Stimulated activated naive B cell treated with anti-CD40 and anti-IgM and Interleukin-4, amounts not matched to agents 10 μg/mL and 1 μg/mL and 100 μg/mL, for 72 hours (primary cell): ENCODE data around the gene FCN1.
A peak's percentile ranks its signal among the peaks of the same experiment; 100 is the strongest.

Experiments used
- ATAC-seq, 2 donors: fragments of 150-1000 bp; cut with Tn5 transposase; replicated peaks; 2 replicates each; pipeline ENCODE4 v1.10.0; 2021; ENCODE audit warnings: moderate library complexity in 1 of 2
- DNase-seq: peaks from one replicate; pipeline ENCODE4 v3.0.0; 2021
- H3K27ac Mint-ChIP-seq: one replicate; pipeline ENCODE4 v1.8.0; 2022; ENCODE audit warnings: mild to moderate bottlenecking, mixed read lengths
- H3K27me3 Mint-ChIP-seq, 2 donors: one replicate each; pipeline ENCODE4 v1.8.0; 2022; ENCODE audit warnings: mixed read lengths in 2 of 2
- H3K36me3 Mint-ChIP-seq, 2 donors: one replicate each; pipeline ENCODE4 v1.8.0; 2022; ENCODE audit warnings: mixed read lengths in 2 of 2, mild to moderate bottlenecking in 1 of 2
- H3K4me1 Mint-ChIP-seq, 2 donors: one replicate each; pipeline ENCODE4 v1.8.0; 2022; ENCODE audit warnings: mixed read lengths in 2 of 2, mild to moderate bottlenecking in 1 of 2
- H3K4me3 Mint-ChIP-seq, 2 donors: one replicate each; pipeline ENCODE4 v1.8.0; 2022; ENCODE audit warnings: mild to moderate bottlenecking in 2 of 2, mixed read lengths in 2 of 2, moderate library complexity in 1 of 2
- H3K9me3 Mint-ChIP-seq, 2 donors: one replicate each; pipeline ENCODE4 v1.8.0; 2022; ENCODE audit warnings: mixed read lengths in 2 of 2, mild to moderate bottlenecking in 1 of 2

The FCN1 gene

DNA sequence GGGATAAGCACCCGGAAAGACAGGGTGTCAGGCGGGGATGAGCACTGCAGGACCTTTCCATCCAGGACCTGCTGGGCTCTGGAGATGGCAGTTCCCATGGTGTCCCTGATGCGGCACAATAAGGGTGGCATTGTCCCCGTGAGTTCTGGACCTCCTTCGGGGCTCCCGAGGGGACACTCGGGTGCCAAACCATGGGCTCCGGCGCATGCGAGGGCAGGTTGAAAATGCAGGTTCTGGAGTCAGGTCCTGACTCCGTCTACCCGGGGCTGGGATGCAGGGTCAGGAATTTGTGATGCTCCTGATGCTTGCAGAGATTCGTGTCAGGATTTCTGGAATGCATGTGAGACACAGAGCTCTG lies 36.4 kb downstream of the FCN1 start:
- peaks cover 38 to 73% of the 10 kb centered on the region in 2 donors for H3K27me3 Mint-ChIP-seq
- no peak for ATAC-seq
- H3K4me3 Mint-ChIP-seq = no peak overlapping the region

GRCh38 chr9:134880484-134881312 lies 37.0 kb downstream of the FCN1 start, which contains the start of gene FCN2:
TSS of gene FCN2 (plus strand) at chr9:134880810. CDS start at chr9:134880822, 12 bp downstream.
- DNase-seq (no peak), ATAC-seq (no peak)
- Mint-ChIP-seq H3K9me3 (no peaks in the 10 kb centered on the region), H3K27ac (no peak within 1 kb of the TSS), H3K36me3 (no peaks in the 10 kb centered on the region), H3K4me3 (no peak within 1 kb of the TSS), H3K4me1 (no peaks in the 10 kb centered on the region), H3K27me3 (peaks cover 35 to 67% of the 10 kb centered on the region in 2 donors)

More for the DNA sequence above, 36.4 kb downstream of the FCN1 start:
- Mint-ChIP-seq H3K36me3 (no peaks in the 10 kb centered on the region), H3K4me1 (no peaks in the 10 kb centered on the region), H3K27ac (no peak overlapping the region), H3K9me3 (no peaks in the 10 kb centered on the region)
- DNase-seq = no peak

DNA sequence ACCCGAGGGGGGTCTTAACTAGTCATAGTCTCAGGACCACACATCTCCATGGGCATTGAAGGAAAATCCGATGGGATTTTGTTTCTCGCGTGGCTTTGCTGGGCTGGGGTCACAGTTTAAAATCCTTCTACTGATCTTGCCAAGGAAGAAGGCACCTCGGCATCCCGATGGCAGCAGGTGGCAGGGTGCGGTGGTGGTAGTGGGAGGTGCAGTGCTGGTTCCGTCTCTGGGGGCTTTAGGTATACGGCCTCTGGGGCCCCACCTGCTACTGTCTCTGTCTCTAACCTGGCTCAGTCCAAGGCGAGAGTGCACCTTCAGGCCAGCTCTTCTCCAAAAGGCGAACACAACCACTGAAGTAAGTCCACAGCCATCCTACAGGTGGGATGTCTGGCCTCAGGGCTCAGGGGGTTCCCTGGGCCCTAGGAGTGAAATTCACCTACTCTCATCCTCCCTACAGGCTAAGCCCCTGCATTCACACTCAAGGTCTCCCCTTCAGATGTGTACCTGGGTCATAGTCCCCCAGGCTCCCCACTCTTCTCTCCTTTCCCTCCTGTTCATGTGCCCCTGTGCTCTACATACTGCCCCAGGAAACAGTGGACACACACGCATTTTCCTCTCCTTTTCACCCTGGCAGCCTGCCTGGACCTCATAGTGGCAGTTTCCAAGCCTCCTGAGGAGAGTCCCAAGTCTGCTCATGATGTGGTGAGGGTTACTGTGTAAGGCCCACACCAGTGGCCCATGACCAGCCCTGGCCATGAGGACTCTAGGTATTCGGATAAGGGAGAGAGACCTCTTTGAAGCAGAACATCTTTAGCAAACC lies 37.8 kb downstream of the FCN1 start:
- DNase-seq = no peak
- peaks cover 35 to 60% of the 10 kb centered on the region in 2 donors for H3K27me3 Mint-ChIP-seq
- no peak overlapping the region for H3K4me3 Mint-ChIP-seq
- H3K4me1 Mint-ChIP-seq = peaks cover 4% of the 10 kb centered on the region in 2 donors
- no peaks in the 10 kb centered on the region for H3K36me3 Mint-ChIP-seq
- ATAC-seq = no peak
- peaks cover 0 to 4% of the 10 kb centered on the region in 2 donors for H3K9me3 Mint-ChIP-seq
- no peak overlapping the region for H3K27ac Mint-ChIP-seq

DNA sequence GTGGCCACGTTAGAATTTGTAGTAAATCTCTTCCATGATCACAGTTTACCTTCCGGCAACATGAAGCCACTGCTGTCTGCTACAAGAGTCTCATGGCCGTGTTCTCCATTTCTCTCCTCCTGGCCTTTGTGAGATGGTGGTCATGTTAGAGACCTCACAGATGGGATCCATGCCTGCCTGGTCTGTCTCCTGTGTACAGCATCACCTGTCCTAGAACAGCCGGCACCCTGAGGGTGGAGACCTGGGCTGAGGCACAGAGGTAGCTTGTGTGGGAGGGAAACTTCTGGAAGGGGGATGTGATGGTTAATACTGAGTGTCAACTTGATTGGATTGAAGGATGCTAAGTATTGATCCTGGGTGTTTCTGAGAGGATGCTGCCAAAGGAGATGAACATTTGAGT lies 40.2 kb downstream of the FCN1 start:
- Mint-ChIP-seq H3K9me3 (peaks cover 2 to 5% of the 10 kb centered on the region in 2 donors), H3K27me3 (peaks cover 18 to 38% of the 10 kb centered on the region in 2 donors), H3K27ac (no peak overlapping the region)

GRCh38 chr9:134875371-134875770 lies 42.3 kb downstream of the FCN1 start:
- Mint-ChIP-seq H3K36me3 (peaks cover 2 to 8% of the 10 kb centered on the region in 2 donors), H3K27me3 (peaks cover 10 to 20% of the 10 kb centered on the region in 2 donors), H3K27ac (no peak overlapping the region), H3K4me3 (no peak overlapping the region), H3K4me1 (peaks cover 12 to 16% of the 10 kb centered on the region in 2 donors), H3K9me3 (peaks cover 6 to 12% of the 10 kb centered on the region in 2 donors)
- DNase-seq (no peak), ATAC-seq (no peak)

More for the DNA sequence above, 40.2 kb downstream of the FCN1 start:
- ATAC-seq (no peak), DNase-seq (no peak)
- H3K36me3 Mint-ChIP-seq = peaks cover 0 to under 1% of the 10 kb centered on the region in 2 donors
- no peak overlapping the region for H3K4me3 Mint-ChIP-seq
- H3K4me1 Mint-ChIP-seq = peaks cover 5% of the 10 kb centered on the region in 2 donors

DNA sequence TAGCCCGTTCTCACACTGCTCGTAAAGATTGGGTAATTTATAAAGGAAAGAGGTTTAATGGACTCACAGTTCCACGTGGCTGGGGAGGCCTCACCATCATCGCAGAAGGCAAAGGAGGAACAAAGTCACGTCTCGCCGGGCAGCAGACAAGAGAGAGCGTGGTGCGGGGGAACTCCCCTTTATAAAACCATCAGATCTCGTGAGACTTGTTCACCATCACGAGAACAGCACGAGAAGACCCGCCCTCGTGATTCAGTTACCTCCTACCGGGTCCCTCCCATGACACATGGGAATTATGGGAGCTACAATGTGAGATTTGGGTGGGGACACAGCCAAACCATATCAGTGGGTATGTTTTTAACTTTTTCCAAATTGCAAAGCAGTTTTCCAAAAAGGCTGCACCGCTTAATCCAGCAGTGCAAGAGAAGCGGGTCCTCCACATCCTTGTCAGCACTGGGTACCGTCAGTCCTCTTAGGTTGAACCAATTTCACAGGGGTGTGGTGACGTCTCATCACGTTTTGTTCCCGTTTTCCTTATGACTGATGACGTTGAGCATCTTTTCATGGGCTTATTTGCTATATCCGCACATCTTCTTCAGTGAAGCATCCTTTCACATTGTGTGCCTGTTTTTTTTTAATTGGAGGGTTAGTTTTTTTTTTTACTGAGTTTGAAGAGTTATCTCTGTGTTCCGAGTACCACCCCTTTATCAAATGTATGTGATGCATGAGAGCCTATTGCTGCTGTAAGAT lies 45.1 kb downstream of the FCN1 start:
- ATAC-seq = peak; percentile 63 to 79
- Mint-ChIP-seq H3K9me3 (peaks cover 10 to 12% of the 10 kb centered on the region in 2 donors), H3K4me3 (peak overlapping the region in 1 of 2 donors; percentile 18), H3K4me1 (peaks cover 27 to 30% of the 10 kb centered on the region in 2 donors), H3K27me3 (peaks cover 3 to 16% of the 10 kb centered on the region in 2 donors), H3K27ac (no peak overlapping the region), H3K36me3 (peaks cover 5 to 12% of the 10 kb centered on the region in 2 donors)
- DNase-seq = peak; percentile 31

- Mint-ChIP-seq H3K4me1 (peaks cover 27 to 30% of the 10 kb centered on the region in 2 donors), H3K9me3 (peaks cover 10 to 12% of the 10 kb centered on the region in 2 donors), H3K4me3 (no peak overlapping the region), H3K27me3 (peaks cover 0 to 8% of the 10 kb centered on the region in 2 donors), H3K27ac (no peak overlapping the region), H3K36me3 (peaks cover 5 to 12% of the 10 kb centered on the region in 2 donors)
- DNase-seq = no peak
- ATAC-seq = no peak
These were observed 45.9 kb downstream of the FCN1 start for GRCh38 chr9:134871697-134872340.

DNA sequence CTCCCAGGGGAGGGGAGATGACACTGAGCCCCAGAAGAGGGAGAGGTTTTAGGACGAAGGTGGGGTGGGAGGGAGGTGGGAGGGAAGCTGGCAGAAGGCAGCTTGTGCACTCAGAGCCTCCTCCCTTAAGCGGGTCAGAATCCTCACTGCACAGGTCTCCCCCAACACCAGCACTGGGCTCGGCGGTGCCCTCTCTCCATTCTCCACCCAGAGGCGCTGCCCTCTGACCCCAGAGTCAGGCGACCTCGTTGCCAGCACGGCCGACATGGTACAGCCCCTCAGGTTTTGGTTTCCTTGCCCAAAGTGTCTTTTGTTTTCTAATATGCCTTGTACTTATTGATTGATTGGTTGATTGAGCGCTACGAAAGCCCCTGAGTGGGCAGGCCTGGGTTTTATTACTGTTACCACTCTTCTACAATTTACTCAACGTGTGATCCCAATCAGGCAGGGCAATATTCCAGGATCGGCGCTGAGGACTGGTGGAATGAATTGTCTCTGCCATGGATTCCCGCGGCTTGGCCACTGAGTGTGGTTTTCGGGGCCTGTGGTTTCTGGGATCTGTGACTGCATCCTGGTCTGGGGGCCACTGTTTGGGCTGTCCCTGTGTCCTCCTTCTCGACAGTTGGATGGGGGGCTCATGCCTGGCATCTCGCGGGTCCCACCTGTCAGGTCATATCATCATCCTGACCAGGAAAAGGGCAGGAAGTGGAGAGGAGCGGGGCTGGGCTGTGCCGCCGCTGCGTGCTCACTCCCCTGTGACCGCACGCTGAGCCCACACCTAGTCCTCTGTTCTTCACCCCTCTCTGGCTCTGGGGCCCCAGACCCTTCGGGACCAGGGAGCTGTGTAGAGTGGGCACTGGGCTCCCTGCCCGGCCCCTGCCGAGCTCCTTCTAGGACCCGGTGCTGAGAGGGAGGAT lies 46.7 kb downstream of the FCN1 start:
- Mint-ChIP-seq H3K4me3 (no peak overlapping the region), H3K27me3 (peaks cover 0 to 6% of the 10 kb centered on the region in 2 donors), H3K27ac (peak overlapping the region; percentile 47), H3K4me1 (peaks cover 27 to 30% of the 10 kb centered on the region in 2 donors), H3K36me3 (peaks cover 5 to 12% of the 10 kb centered on the region in 2 donors), H3K9me3 (peaks cover 10 to 12% of the 10 kb centered on the region in 2 donors)
- ATAC-seq = no peak
- DNase-seq = no peak

- Mint-ChIP-seq H3K9me3 (peaks cover 10% of the 10 kb centered on the region in 2 donors), H3K4me1 (peaks cover 26 to 29% of the 10 kb centered on the region in 2 donors), H3K36me3 (peaks cover 5 to 12% of the 10 kb centered on the region in 2 donors), H3K27ac (no peak overlapping the region), H3K27me3 (peaks cover 0 to 6% of the 10 kb centered on the region in 2 donors), H3K4me3 (no peak overlapping the region)
- ATAC-seq = no peak
- DNase-seq = no peak
These were observed 47.4 kb downstream of the FCN1 start for GRCh38 chr9:134870301-134870694.

DNA sequence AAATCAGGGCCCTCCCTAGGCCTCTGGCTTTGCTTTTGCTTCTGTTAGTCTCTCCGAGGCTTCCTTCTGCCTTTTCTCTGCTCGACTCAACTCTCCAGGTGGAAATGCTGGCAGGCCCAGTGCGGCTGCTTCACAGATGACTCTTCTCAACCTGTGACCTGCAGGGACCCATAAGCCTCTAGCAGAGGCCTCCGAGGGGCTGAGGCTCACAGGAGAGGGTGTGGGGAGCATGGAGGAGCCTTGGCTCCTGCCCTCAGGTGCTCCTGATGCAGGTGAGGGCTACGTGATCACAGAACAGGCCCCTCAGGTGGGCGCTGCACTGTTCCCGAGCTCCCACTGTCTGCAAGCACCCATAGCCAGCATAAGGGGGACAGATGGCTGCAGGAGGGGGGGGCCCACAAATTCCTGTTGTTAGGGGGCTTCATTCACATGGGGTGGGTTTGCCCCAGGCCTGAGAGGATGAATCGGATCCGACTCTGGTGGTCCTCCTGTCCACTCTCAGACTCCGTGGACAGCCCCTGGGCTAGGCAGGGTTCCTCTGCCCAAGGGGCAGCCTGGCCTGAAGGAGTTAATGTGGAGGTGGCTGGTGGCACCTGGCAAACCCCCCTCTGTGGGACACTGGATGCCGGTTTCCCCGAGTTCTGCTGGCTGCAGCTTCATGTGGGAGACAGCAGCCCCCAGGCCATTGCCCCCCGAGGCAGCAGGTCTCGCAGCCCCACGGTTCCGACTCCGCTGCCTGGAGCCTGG lies 48.0 kb downstream of the FCN1 start:
- Mint-ChIP-seq H3K36me3 (peaks cover 5 to 12% of the 10 kb centered on the region in 2 donors), H3K27me3 (peaks cover 0 to 6% of the 10 kb centered on the region in 2 donors), H3K4me1 (peaks cover 23 to 25% of the 10 kb centered on the region in 2 donors), H3K27ac (no peak overlapping the region), H3K9me3 (peaks cover 7 to 10% of the 10 kb centered on the region in 2 donors), H3K4me3 (no peak overlapping the region)
- ATAC-seq = no peak
- no peak for DNase-seq

DNA sequence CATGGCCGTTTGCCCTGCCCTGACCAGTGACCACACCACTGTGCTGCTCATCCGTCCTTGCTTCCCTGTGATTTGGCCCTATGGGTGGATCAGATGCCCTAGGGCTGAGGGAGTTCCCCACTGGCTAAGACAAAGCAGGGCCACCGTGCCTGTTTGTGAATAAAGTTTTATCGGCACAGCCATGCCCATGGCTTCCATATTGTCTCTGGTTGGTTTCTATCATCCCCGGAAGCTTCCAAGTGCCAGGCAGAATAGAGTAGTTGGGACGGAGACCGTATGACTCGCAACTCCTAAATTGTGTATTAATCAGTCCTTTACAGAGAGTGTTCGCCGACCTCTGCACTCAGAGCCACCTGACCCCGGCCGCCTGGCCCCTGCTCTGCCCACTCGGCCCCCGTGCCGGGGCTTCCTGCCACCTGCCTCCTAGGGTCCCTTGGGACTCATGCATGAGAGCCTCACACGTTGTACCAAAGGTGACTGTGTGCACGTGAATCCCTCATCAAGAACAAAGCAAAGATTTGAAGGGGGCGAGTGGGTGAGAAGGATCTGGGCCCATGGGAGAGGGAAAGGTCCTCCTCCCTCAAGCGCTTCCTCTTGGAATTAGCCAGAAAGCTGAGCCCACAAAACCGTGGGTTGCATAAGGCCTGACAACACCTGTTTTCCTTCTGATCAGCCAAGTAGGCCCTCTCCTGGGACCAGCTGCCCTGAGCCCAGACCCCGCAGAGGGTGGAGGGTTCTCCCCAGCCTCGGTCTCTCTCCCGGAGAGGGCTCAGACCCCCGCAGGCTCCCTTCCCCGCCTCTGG lies 48.8 kb downstream of the FCN1 start:
- Mint-ChIP-seq H3K4me3 (no peak overlapping the region), H3K36me3 (peaks cover 5 to 12% of the 10 kb centered on the region in 2 donors), H3K27ac (no peak overlapping the region), H3K27me3 (peaks cover 0 to 6% of the 10 kb centered on the region in 2 donors), H3K4me1 (peaks cover 23 to 25% of the 10 kb centered on the region in 2 donors), H3K9me3 (peaks cover 7 to 10% of the 10 kb centered on the region in 2 donors)
- peak; percentile 45 to 65 for ATAC-seq
- DNase-seq = no peak
